ENCODE data around the gene SP6.

SP6 gene

DNA sequence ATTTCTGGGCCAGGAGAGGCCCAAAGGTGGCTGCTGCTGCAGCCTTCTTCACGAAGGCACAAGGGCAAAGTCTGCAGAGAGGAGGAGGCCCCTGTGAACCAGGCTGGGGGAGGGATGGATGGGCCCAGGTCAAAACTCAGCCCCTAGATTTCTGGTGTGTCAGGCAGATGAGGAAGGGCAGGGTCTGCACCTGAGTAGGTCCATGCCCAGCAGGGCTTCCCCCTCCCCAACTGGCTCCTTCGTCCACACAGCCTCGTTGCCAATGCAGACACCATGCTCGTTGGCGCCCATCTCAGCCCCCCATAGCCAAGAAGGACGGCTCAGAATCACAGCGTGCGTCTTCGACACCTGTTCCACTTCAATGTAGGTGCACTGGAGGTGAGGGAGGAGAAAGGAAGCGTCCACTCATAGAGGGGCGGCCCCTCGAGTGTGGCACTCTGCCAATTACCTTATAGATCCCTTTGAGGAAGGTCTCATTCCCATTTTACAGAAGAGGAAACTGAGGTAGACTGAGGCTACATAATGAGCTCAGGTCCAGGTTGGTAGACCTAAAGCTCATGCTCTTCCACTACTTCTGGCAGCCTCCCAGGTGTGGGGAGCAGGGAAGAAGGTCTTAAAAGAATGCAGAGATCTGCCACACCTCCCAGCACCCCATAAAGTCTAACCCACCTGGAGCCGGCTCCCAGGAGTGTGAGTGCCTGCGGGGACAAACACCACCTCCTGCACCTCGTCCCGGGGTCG lies 10.8 kb downstream of the SP6 start:
- TF ChIP-seq TAF1 (IDR thresholded peaks at IDR 0.05; ENCODE audit: low read depth): no peak

DNA sequence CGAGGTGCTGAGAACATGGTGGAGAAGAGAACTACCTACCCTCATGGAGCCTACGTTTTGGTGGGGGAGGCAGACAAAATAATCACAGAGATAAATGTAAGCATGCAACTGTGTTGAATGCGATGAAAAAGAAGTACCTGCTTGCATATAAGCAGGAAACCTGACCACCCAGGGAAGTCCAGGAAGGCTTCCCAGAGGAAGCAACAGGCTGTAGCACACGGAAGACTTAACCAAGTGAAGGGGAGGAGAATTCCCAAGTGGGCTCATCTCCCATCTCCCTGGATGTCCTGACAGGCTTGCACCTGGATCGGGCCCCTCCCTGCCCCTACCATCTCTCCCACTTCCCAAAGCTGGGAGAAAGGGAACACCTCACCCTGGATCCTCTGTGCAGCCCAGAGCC lies 11.9 kb downstream of the SP6 start:
- TF ChIP-seq, protein P1, sequence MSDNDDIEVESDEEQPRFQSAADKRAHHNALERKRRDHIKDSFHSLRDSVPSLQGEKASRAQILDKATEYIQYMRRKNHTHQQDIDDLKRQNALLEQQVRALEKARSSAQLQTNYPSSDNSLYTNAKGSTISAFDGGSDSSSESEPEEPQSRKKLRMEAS (IDR thresholded peaks at IDR 0.05): no peak
- TF ChIP-seq NFIC (IDR thresholded peaks at IDR 0.05): no peak
- no peak for TF ChIP-seq FOXM1 (IDR thresholded peaks at IDR 0.05; ENCODE audit: borderline replicate concordance, low read depth)
- no peak for TF ChIP-seq TAF1 (IDR thresholded peaks at IDR 0.05; ENCODE audit: low read depth)
- no peak for TF ChIP-seq RAD21 (IDR thresholded peaks at IDR 0.05; ENCODE audit: low read depth)
- TF ChIP-seq, protein P2, sequence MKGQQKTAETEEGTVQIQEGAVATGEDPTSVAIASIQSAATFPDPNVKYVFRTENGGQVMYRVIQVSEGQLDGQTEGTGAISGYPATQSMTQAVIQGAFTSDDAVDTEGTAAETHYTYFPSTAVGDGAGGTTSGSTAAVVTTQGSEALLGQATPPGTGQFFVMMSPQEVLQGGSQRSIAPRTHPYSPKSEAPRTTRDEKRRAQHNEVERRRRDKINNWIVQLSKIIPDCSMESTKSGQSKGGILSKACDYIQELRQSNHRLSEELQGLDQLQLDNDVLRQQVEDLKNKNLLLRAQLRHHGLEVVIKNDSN (IDR thresholded peaks at IDR 0.05): no peak
- TF ChIP-seq YY1 (IDR thresholded peaks at IDR 0.05; ENCODE audit: low read depth): no peak

DNA sequence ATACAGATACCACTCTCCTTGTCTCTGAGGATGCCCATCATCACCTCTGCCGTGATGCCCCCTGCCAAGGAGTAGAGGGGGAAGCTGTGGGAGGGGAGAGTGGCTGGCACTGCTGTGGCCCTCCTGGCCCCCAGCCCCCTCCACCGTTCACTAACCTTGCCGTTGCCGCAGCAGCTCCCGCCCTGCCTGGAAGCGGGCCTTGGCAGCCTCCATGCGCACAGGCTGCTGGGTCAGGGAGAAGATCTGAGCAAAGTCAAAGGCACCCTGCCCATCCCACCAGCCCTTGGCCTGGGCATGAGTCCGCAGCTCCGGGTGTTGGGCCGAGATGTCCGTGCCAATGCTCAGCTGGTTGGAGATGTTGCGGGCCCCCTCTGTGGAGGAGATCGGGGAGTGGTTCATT lies 12.3 kb downstream of the SP6 start:
- no peak for TF ChIP-seq CEBPB (IDR thresholded peaks at IDR 0.05)
- no peak for TF ChIP-seq ZBTB7A (IDR thresholded peaks at IDR 0.05; ENCODE audit: low read depth)
- no peak for TF ChIP-seq EGR1 (IDR thresholded peaks at IDR 0.05)

DNA sequence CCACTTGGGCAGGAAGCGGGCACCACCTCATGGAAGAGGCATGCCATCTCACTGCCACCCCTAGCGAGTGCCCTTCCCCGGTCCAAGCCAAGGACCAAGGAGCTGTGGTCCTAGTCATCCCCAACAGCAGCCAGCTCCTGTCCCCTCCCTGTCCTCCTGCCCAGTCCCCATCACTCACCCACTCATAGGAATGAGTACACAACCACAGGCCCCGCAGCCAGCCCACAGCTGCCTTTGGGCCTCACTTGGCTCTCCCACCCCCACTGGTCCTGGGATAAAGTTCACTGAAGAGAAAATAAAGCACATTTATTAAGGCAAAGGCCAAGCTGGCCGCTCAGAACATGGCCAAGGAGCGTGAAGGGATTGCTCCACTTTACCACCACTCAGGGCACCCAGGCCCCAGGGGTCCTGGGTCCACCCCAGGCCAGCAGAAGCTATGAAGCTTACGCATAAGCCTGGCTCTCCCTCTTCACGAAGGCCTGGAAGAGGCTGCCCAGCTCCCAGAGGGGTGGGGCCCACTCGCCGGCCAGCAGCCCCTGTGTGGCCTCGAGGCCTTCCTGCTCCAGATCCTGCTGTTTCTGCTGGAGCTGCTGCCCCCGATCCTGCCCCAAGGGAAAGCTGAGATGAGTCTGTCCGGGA lies 13.4 kb downstream of the SP6 start:
- TF ChIP-seq CREB1 (IDR thresholded peaks at IDR 0.05; ENCODE audit: low read depth) (no peak), TEAD4 (IDR thresholded peaks at IDR 0.05) (no peak), YY1 (IDR thresholded peaks at IDR 0.05; ENCODE audit: low read depth) (no peak), RAD21 (IDR thresholded peaks at IDR 0.05; ENCODE audit: low read depth) (no peak), TCF12 (IDR thresholded peaks at IDR 0.05; ENCODE audit: low read depth) (no peak), NFIC (IDR thresholded peaks at IDR 0.05) (no peak), TAF1 (IDR thresholded peaks at IDR 0.05; ENCODE audit: low read depth) (no peak), ZBTB7A (IDR thresholded peaks at IDR 0.05; ENCODE audit: low read depth) (no peak), FOXM1 (IDR thresholded peaks at IDR 0.05; ENCODE audit: borderline replicate concordance, low read depth) (no peak)
- TF ChIP-seq, protein P1 (IDR thresholded peaks at IDR 0.05): no peak
- TF ChIP-seq, protein P3, sequence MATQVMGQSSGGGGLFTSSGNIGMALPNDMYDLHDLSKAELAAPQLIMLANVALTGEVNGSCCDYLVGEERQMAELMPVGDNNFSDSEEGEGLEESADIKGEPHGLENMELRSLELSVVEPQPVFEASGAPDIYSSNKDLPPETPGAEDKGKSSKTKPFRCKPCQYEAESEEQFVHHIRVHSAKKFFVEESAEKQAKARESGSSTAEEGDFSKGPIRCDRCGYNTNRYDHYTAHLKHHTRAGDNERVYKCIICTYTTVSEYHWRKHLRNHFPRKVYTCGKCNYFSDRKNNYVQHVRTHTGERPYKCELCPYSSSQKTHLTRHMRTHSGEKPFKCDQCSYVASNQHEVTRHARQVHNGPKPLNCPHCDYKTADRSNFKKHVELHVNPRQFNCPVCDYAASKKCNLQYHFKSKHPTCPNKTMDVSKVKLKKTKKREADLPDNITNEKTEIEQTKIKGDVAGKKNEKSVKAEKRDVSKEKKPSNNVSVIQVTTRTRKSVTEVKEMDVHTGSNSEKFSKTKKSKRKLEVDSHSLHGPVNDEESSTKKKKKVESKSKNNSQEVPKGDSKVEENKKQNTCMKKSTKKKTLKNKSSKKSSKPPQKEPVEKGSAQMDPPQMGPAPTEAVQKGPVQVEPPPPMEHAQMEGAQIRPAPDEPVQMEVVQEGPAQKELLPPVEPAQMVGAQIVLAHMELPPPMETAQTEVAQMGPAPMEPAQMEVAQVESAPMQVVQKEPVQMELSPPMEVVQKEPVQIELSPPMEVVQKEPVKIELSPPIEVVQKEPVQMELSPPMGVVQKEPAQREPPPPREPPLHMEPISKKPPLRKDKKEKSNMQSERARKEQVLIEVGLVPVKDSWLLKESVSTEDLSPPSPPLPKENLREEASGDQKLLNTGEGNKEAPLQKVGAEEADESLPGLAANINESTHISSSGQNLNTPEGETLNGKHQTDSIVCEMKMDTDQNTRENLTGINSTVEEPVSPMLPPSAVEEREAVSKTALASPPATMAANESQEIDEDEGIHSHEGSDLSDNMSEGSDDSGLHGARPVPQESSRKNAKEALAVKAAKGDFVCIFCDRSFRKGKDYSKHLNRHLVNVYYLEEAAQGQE (IDR thresholded peaks at IDR 0.05; ENCODE audit: low read depth): no peak
- TF ChIP-seq, protein P2 (IDR thresholded peaks at IDR 0.05): no peak

DNA sequence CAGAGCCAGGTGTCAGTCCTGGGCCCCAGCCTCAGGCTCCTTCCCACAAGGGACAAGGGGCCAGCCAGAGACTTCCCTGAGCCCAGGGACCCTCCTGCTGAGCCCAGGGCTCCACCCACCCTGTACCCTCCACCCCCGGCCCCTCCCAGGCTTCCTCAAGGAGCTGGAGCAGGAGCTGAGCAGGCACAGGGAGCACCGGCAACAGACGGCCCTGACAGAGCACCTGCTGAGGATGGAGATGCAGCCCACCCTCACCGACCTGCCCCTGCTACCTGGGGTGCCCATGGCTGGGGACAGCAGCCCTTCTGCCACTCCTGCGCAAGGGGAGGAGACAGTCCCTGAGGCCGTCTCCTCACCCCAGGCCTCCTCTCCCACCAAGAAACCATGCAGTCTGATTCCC lies 14.4 kb downstream of the SP6 start:
- TF ChIP-seq EGR1 (IDR thresholded peaks at IDR 0.05) (no peak), RAD21 (IDR thresholded peaks at IDR 0.05; ENCODE audit: low read depth) (no peak), CEBPB (IDR thresholded peaks at IDR 0.05) (no peak)
- TF ChIP-seq, protein P3 (IDR thresholded peaks at IDR 0.05; ENCODE audit: low read depth): no peak

DNA sequence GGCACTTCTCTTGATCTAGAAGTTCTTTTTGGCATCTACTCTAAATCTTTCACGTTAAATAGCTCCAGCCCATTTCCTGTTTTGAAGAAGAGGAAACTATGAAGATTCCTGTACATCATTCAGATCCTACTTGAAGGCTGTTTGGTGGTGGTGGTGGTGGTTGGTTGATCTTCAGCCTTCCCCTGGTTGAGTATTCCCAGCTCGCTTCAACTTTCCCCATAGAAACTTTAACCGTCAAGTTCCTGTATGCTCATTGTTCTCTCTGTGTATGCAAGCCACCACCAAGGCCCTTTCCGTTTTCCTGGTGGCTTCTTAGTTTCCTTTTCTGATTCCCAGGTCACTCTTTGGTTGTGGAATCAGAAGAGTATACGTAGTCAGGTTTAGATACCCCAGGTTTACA lies 16.2 kb downstream of the SP6 start:
- TF ChIP-seq TAF1 (IDR thresholded peaks at IDR 0.05; ENCODE audit: low read depth): no peak
- no peak for TF ChIP-seq FOXM1 (IDR thresholded peaks at IDR 0.05; ENCODE audit: borderline replicate concordance, low read depth)
- no peak for TF ChIP-seq YY1 (IDR thresholded peaks at IDR 0.05; ENCODE audit: low read depth)
- TF ChIP-seq, protein P2 (IDR thresholded peaks at IDR 0.05): no peak
- TF ChIP-seq NFIC (IDR thresholded peaks at IDR 0.05): no peak
- no peak for TF ChIP-seq EGR1 (IDR thresholded peaks at IDR 0.05)
- TF ChIP-seq CEBPB (IDR thresholded peaks at IDR 0.05): no peak
- TF ChIP-seq TEAD4 (IDR thresholded peaks at IDR 0.05): no peak
- no peak for TF ChIP-seq EP300 (IDR thresholded peaks at IDR 0.05; ENCODE audit: borderline replicate concordance)
- TF ChIP-seq, protein P3 (IDR thresholded peaks at IDR 0.05; ENCODE audit: low read depth): no peak
- TF ChIP-seq, protein P1 (IDR thresholded peaks at IDR 0.05): no peak
